Measurements from ENCODE around the gene TIMM13. TPM values are rescaled to one million over a fixed set of nuclear protein-coding genes. Genes with fewer than 3 reads are reported as not detected.

The TIMM13 gene
- total and polyA plus RNA-seq, 9 of the 15 experiments (the other 6 are each of a cell fraction or from before 2014, with no cell fraction given): 17.6 to 215 (median 71.8) TPM

DNA sequence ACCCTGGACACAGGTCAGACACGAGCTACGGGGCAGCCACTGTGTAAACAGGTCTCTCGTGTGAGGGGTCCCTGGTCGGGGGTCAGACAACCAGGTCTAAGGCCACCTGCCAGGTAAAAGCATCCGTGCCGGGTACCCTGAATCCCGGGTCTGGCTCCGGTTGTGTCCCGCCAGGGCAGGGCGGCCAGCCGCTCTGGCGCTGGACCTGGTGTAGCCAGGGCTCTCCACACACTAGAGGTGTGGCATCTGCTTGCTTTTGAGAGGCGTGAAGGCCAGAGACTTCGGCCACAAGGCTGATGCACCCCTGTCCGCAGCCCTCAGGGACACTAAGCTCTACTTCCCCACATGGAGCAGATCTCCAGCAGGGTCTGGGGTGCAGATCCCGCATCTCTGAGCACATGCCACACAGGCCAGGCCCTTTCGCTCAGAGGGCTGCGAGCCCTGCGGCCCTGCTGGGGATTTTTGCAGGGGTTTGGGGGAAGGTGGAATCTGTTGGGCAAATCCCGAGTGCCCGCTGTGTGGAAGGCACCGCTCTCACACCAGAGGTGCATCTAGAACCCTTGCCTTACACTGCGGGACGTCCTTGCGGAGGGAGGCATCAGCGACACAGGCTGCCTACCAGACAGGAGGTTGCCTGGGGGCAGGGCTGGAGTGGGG, 13.8 kb upstream of the TIMM13 start:
- POLR2A ChIA-PET: interaction anchor here (0.8 to 1.7 kb wide), 2 partner anchors 12 to 13 kb away, joined by 3 to 6 read pairs; partner anchors contain the start of gene TIMM13
- in situ Hi-C loops (cut with MboI): no loop called here
- H3K36me3 ChIP-seq (ENCODE audit: control insufficient read depth, insufficient read depth, low read length): peaks cover 76% of the 10 kb centered on the region; the same call in 1 of the 3 replicates

More for the DNA sequence above, 13.8 kb upstream of the TIMM13 start:
- no TSS peak for BruUV-seq (replicated peaks)
- intact Hi-C loops (cut with micrococcal nuclease): no loop called here
- Histone ChIP-seq H4K20me1 (replicated peaks; ENCODE audit: control insufficient read depth, insufficient read depth, low read length) (peaks cover 11% of the 10 kb centered on the region; the same call in 1 of the 2 replicates), H3K27me3 (ENCODE audit: control insufficient read depth in 2 of 2, insufficient read depth in 2 of 2, low read length in 2 of 2) (no peaks in the 10 kb centered on the region), H3K9me1 (ENCODE audit: control insufficient read depth, insufficient read depth, low read length) (no peaks in the 10 kb centered on the region), H3K79me2 (ENCODE audit: control insufficient read depth, insufficient read depth, low read length) (peaks cover 16% of the 10 kb centered on the region), H3K4me3 (no peak overlapping the region), H3K9ac (ENCODE audit: insufficient read depth in 1 of 2, low read depth in 2 of 2, low read length in 2 of 2) (peak overlapping the region in 1 of 2 experiments; percentile 52; a peak in 2 of 4 replicates), H3K4me1 (replicated peaks in 1 of 2; ENCODE audit: control insufficient read depth in 2 of 2, insufficient read depth in 2 of 2, low read length in 2 of 2) (peaks cover 0 to 20% of the 10 kb centered on the region in 2 experiments; a peak in 1 of 5 replicates), H2AFZ (ENCODE audit: low read depth, low read length) (no peak overlapping the region), H3K4me2 (ENCODE audit: insufficient read depth, low read length) (no peak overlapping the region), H3K9me3 (replicated peaks; ENCODE audit: control insufficient read depth, insufficient read depth, low read depth, low read length) (no peaks in the 10 kb centered on the region), H3K27ac (ENCODE audit: extremely low read depth, low read depth, low read length) (no peak overlapping the region)
- TF ChIP-seq, protein P1, sequence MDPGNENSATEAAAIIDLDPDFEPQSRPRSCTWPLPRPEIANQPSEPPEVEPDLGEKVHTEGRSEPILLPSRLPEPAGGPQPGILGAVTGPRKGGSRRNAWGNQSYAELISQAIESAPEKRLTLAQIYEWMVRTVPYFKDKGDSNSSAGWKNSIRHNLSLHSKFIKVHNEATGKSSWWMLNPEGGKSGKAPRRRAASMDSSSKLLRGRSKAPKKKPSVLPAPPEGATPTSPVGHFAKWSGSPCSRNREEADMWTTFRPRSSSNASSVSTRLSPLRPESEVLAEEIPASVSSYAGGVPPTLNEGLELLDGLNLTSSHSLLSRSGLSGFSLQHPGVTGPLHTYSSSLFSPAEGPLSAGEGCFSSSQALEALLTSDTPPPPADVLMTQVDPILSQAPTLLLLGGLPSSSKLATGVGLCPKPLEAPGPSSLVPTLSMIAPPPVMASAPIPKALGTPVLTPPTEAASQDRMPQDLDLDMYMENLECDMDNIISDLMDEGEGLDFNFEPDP (CRISPR knock-in tag; IDR thresholded peaks at IDR 0.05): no peak
- TF ChIP-seq PYGO2 (tag; IDR thresholded peaks at IDR 0.05): no peak
- no peak for TF ChIP-seq GTF2A2 (tag; IDR thresholded peaks at IDR 0.05)
- no peak for TF ChIP-seq FOXP1 (CRISPR knock-in tag; IDR thresholded peaks at IDR 0.05)
- peak; percentile 47 for TF ChIP-seq POLR2G (IDR thresholded peaks at IDR 0.05; ENCODE audit: low read depth, low read length)
- 0 out of 2 replicates have a peak, but pooled peaks have one; percentile 30 for TF ChIP-seq RBFOX2 (IDR thresholded peaks at IDR 0.05; ENCODE audit: low read depth, low read length)
- FAIRE-seq (no peak), DNase-seq (ENCODE audit: extremely low read depth in 1 of 4, low spot score in 3 of 4) (no peak), ATAC-seq (no peak)
- 97% methylated on average over 20 of the region's 26 CpGs for WGBS (ENCODE audit: insufficient coverage, low coverage, missing lambda C conversion rate)
- CTCF ChIA-PET (ENCODE audit: low intra/inter-chr PET ratio): no interaction called here

Measured in K562 (cell line).